Dedifferentiated amniotic fluid mesenchymal stem cell (primary cell): Measurements from ENCODE around the gene TFCP2L1.

ENCODE experiments used
- DNase-seq: peaks from one replicate; pipeline ENCODE4 v3.0.0-alpha.2; 2016; ENCODE audit errors: extremely low spot score

The TFCP2L1 gene

GRCh38 chr2:121196849-121197155 is 88.2 kb downstream of the TFCP2L1 start:
- DNase-seq = no peak

DNA sequence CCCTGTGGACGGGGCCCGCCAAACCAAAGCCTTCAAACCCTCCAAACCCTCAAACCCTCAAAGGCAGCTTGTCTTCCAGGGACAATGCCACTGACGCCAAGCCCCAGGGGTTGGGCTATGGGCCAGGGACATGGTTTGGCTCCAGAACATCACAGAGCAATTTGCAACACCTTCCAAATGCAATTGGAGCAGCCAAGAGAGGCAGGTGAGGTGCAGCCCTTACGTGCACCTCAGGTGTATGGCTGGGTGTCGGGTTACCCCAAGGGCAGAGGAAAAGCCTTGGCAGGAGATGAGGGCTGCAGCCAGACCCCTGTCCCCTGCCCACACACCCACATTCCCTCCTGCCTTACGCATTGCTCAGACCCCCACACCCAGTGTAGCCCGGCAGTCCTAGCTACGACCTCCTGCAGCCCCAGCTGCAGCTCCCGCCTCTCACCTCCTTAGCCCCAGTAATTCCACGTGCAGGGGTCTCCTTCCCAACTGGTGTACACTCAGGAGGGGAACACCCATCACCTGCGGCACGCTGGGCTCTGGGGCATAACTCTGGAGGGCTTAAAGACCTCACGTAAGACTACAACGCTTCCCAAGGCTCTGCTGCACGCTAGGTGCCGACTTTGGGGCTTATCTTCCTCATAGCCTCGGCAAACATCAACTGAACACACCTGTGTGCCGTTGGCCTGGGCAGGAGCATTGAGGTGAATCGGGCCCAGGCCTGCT is 88.7 kb downstream of the TFCP2L1 start:
- DNase-seq = no peak

DNA sequence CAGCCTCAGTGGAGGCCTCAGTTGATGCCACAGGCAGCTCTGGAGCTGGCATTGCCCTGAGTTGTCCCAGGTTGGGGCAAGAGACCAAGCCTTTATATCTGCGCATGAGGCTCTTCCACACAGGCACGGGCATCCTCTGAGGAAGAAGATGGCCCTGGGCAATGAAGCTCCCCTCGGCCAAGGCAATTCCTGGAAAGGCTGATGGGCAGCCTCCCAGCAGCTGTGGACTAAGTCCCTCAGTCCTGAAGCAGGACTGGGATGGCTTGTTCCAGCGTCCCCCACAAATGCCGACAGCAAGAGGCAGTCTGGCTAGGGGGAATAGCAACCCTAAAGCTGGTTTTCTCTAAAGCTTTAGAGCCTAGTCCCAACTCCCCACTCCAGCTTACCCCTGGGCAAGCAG is 90.0 kb downstream of the TFCP2L1 start:
- no peak for DNase-seq

- no peak for DNase-seq
These were observed 90.4 kb downstream of the TFCP2L1 start for GRCh38 chr2:121194626-121195025.

DNA sequence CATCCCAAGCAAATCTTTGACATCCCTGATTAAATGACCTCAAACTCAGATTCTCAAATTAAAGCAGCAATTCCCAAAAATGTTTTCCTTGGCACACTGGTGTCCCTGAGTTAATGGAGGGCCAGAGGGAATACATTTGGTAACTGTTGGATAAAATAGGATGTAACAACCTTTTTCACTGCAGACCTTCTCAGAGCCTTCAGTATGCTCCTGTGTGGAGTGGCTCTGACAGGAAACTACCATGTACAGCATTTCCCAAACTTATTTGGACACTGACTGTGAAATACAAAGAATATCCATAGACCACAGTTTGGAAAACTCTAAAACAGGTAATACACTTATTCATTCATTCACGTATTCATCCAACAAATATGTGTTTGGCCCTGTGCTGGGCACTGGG is 91.8 kb downstream of the TFCP2L1 start:
- DNase-seq = no peak

GRCh38 chr2:121192576-121192975 is 92.4 kb downstream of the TFCP2L1 start:
- no peak for DNase-seq

DNA sequence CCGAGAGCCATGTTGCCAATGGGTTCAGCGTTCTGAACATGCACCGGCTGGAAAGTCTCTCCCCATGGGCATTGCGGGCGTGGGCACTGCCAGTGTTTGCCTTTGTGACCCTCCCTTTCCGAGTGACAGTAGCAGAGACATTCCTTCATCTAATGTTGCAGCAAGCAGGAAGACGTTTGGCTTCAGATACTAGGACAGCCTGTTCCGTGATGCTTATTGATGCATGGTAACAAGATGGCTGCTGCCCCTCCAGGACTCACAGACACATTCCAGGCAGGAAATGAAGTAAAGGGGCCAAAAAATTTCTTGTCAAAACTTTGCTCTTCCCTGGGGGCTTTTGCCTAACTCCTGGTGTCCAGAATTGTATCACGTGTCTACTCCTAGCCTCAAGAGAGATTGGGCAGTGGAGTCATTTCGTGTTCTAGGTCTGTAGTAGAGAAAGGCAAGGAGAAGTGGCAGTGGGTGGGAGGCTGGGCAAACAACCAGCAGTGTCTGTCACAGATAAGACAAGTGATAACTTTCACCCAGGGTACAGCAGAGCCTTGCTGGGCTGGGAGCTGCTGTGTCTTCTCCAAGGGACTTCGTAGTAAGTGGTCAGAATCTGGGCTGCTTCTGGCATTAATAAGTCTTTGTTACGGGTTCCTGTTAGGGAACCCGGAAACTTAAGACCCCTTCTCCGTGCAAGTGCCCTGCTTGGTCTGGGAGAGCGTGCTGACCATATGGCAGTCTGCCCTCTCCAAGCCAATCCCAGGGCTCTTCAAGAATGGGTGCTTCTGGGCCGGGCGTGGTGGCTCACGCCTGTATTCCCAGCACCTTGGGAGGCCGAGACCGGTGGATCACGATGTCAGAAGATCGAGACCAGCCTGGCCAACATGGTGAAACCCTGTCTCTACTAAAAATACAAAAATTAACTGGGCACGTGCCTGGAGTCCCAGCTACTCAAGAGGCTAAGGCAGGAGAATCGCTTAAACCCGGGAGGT is 93.5 kb downstream of the TFCP2L1 start:
- no peak for DNase-seq

DNA sequence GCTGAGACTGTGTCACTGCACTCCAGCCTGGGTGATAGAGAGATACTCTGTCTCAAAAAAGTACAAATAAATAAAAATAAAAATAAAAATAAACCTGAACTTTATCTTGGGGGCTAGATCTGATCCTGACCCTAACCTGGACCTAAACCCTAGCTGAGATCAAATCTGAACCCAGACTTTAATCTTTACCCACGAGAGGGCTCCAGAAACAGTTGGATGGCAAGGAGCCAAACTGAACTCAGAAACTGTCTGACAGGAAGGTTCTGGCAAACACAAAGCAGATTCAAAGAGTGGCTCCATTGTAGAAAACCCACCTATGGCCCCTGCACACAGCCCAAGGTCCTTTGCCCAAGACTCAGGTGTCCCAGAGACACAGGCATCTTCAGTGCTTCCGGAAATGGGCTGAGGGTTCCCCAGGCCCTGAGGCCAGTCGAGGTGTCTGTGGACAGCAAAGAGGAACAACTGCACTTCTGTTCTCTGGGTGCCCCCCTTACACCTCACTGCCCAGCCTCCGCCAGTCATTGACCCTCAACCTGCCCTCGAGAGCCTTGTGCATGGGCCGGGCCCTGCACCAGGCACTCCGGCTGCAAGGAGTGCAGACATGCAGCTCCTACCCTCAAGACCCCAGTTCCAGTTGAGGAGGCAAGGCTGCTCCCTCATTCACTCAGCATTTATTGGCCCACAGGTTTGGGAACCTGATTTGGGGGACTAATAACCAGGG is 95.2 kb downstream of the TFCP2L1 start:
- DNase-seq = no peak

GRCh38 chr2:121189011-121189410 is 96.0 kb downstream of the TFCP2L1 start:
- DNase-seq = no peak

- no peak for DNase-seq
These were observed 97.0 kb downstream of the TFCP2L1 start for GRCh38 chr2:121187982-121188411.

DNA sequence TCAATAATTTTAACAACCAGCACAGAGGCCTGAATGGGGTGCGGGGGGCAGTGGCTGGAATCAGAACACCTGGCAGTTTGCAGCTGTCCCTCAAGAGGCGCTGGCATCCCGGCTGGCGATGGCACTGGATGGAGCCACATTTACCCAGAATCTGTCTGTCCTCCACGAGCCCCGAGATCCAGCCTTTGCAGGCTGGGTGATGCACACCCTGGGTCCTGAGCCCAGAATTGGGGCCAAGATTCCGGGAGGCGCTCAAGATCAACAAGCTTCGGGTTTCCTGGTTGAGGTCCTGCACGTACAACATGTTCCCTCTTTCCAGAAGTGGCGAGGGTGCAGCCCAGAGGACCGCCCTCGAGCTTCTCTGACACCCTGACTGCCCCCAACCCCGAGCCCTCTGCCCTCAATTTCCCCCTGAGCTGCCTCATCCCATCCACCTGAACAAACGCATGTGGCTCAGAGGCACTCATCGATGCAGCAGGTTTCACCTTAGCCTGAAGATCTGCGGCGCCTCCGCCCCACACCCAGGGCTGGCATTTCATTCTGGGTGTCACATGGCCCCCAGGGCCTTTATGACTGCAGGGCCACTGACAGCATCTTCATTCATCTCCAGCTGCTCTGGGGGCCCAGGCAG is 97.5 kb downstream of the TFCP2L1 start:
- DNase-seq = no peak

DNA sequence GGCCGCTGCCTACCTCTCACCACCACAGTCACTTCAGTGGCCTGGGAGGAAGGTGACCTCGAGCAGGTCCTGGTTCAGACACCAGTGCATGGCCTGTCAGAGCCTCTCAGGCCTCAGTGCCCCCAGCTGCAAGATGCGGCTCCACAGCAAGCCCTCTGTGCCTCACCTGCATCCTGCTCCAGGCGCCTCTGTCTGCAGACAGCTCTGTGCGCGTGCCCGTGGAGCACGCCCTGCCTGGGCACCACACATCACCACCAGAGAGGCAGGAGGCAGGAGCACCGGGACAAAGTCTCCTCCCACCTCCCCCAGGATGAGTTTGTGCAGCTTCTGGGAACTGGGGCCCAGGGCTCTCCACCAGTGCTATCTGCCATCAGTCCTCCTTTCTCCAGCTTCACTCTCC is 98.7 kb downstream of the TFCP2L1 start:
- no peak for DNase-seq

DNA sequence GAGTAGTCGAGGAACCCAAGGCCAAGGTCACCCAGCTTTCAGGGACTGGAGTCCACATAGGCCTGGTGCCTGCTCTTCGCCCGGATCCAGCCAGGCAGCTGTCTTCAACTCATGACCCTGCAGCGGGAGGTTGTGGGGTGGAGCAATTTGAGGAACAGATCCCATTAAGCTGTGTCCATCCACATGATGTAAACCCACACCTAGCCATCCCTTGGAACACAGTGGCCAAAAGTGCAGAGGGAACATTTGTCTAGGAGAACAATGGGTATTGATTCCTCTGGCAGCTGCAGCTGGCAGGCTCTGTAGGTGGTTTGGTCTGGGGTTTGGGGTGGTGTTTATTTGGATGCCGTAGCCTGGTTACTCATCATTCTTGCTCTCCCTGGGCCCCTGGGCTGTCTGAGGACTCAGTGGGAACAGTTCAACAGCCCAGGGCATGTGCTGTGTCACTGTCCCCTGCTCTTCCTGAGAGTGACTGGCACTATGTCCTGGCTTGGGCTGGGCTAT is 99.4 kb downstream of the TFCP2L1 start:
- no peak for DNase-seq

GRCh38 chr2:121185111-121185510 is 99.9 kb downstream of the TFCP2L1 start:
- no peak for DNase-seq

GRCh38 chr2:121184248-121184862 is 100.6 kb downstream of the TFCP2L1 start:
- DNase-seq = no peak

GRCh38 chr2:121182520-121182919 is 102.5 kb downstream of the TFCP2L1 start:
- DNase-seq = no peak

DNA sequence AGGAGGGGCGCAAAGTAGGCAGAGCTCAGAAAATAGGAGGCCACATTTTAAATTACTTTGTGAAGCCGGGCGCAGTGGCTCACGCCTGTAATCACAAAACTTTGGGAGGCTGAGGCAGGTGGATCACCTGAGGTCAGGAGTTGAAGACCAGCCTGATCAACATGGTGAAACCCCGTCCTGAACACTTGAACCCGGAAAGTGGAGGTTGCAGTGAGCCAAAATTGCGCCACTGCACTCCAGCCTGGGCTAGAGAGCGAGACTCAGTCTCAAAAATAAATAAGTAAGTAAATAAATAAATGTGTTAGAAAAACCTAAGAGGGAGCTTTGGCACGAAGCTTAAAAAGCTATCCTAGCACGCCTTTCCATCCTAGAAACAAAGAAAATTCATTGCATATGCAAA is 105.5 kb downstream of the TFCP2L1 start:
- DNase-seq = no peak

DNA sequence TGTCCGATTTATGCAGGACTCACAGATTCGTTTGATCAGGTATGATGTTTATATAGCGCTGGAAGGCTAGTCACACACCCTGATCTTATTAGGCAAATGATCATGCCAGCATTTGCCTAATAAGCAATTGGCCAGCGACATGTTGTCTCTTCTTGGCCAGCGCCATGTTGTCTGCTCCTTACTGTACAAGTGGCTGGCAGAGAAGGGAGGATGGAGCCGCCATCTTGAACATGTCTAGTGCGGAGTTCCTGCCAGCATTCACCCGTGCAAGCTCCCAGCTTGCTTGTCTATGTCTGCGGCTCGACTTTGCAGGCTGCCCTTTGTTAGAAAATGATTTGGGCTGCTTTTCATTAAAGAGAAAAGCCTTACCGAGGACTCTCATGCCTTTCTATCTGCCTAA is 106.3 kb downstream of the TFCP2L1 start:
- DNase-seq = no peak

DNA sequence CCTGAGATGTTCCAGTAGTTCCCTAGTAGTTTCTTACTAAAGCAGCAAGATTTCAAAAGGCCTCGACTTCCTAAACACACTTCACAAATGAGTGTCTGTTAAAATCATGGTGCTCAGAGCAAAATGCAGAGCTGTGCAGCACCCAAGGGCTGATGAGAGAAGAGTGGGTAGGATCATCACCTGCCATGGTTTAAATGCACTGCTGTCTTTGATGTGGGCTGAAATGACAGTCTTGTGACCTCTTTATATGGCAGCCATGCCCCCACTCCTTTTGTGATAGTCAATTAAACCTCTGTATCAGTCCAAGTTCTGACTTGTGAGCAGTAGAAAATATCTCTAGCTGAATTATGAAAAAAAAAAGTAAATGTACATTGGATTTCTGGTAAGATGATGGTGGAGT is 107.1 kb downstream of the TFCP2L1 start:
- DNase-seq = no peak

- no peak for DNase-seq
These were observed 109.7 kb downstream of the TFCP2L1 start for GRCh38 chr2:121175326-121175725.

- DNase-seq = no peak
These were observed 111.2 kb downstream of the TFCP2L1 start for GRCh38 chr2:121173806-121174205.
